ENCODE data around the gene PSPH.
"Not testable (repeated sequence)": the region's sequence is repeated elsewhere in the genome, so short reads cannot be mapped to it uniquely, and the experiment has no call there.

DNA sequence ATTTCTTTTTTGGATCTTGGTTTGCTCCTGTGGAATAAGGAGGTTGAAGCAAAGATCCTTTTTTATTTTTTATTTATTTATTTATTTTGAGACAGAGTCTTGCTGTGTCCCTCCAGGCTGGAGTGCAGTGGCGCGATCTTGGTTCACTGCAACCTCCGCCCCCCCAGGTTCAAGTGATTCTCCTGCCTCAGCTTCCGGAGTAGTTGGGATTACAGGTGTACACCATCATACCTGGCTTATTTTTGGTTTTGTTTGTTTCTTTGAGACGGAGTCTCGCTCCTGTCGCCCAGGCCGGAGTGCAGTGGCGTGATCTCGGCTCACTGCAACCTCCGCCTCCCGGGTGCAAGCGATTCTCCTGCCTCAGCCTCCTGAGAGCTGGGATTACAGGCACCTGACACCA is 15.1 kb upstream of the PSPH start:
- not testable (repeated sequence) for TF ChIP-seq CTCF (conservative IDR thresholded peaks at IDR 0.05); ZFX (IDR thresholded peaks at IDR 0.05)
